Measurements from ENCODE around the gene PYM1. TPM values are rescaled to one million over a fixed set of nuclear protein-coding genes. Genes with fewer than 3 reads are reported as not detected.

Gene PYM1
- total and polyA plus RNA-seq, 2 experiments from 2014 or later, result 25.9 to 34.4 TPM

- peaks cover 27% of the 10 kb centered on the region for H3F3A ChIP-seq (ENCODE audit: insufficient read depth)
- no peaks in the 10 kb centered on the region for H4K20me1 ChIP-seq (ENCODE audit: insufficient read depth)
- no peaks in the 10 kb centered on the region for H3K9me3 ChIP-seq (ENCODE audit: low read depth)
- peak overlapping the region; percentile 81 for H2AFZ ChIP-seq
- peaks cover 53% of the 10 kb centered on the region for H3K79me2 ChIP-seq (ENCODE audit: insufficient read depth)
- 0 out of 2 replicates have a peak, but pooled peaks cover 3% of the 10 kb centered on the region for H3K36me3 ChIP-seq (ENCODE audit: low read depth)
- peaks cover 17% of the 10 kb centered on the region for H3K4me1 ChIP-seq (ENCODE audit: insufficient read depth)
- 1 to 2% methylated on average over 18 of the region's 18 CpGs for WGBS, 2 experiments (ENCODE audit: low coverage in 1 of 2, low lambda C conversion rate in 2 of 2, missing lambda C conversion rate in 2 of 2)
- no peaks in the 10 kb centered on the region for H3K27me3 ChIP-seq (replicated peaks; ENCODE audit: insufficient read depth)
- H3K4me2 ChIP-seq (ENCODE audit: unreplicated experiment), result peak overlapping the region; percentile 97
- in situ Hi-C loops (cut with MboI), result no loop called here
- TF ChIP-seq EZH2phosphoT487 (IDR thresholded peaks at IDR 0.05; ENCODE audit: insufficient read depth, low read depth) (no peak), EZH2 (IDR thresholded peaks at IDR 0.05; ENCODE audit: insufficient read depth, poor library complexity, severe bottlenecking) (no peak)
- H3K27ac ChIP-seq, result peak overlapping the region; percentile 96
- peak overlapping the region; percentile 87 for H3K4me3 ChIP-seq
- H3K9ac ChIP-seq, result peak overlapping the region; percentile 94
- no peak for DNase-seq
- no peaks in the 10 kb centered on the region for H3K9me2 ChIP-seq (ENCODE audit: insufficient read depth)
Measured at GRCh38 chr12:55972911-55973598, 45.4 kb upstream of the PYM1 start.

- no peaks in the 10 kb centered on the region for H3K9me2 ChIP-seq (ENCODE audit: insufficient read depth)
- in situ Hi-C loops (cut with MboI), result no loop called here
- H3K36me3 ChIP-seq (ENCODE audit: low read depth), result 0 out of 2 replicates have a peak, but pooled peaks cover 3% of the 10 kb centered on the region
- H3K4me3 ChIP-seq, result peak overlapping the region; percentile 87
- peak overlapping the region; percentile 97 for H3K4me2 ChIP-seq (ENCODE audit: unreplicated experiment)
- no peaks in the 10 kb centered on the region for H3K9me3 ChIP-seq (ENCODE audit: low read depth)
- H3K27ac ChIP-seq, result peak overlapping the region; percentile 96
- H3F3A ChIP-seq (ENCODE audit: insufficient read depth), result peaks cover 27% of the 10 kb centered on the region
- 0 to 7% methylated on average over 1 of the region's 1 CpG for WGBS, 2 experiments (ENCODE audit: low coverage in 1 of 2, low lambda C conversion rate in 2 of 2, missing lambda C conversion rate in 2 of 2)
- peak; percentile 19 for DNase-seq
- H3K4me1 ChIP-seq (ENCODE audit: insufficient read depth), result peaks cover 17% of the 10 kb centered on the region
- no peaks in the 10 kb centered on the region for H4K20me1 ChIP-seq (ENCODE audit: insufficient read depth)
- H2AFZ ChIP-seq, result peak overlapping the region; percentile 81
- no peaks in the 10 kb centered on the region for H3K27me3 ChIP-seq (replicated peaks; ENCODE audit: insufficient read depth)
- H3K9ac ChIP-seq, result peak overlapping the region; percentile 94
- peaks cover 53% of the 10 kb centered on the region for H3K79me2 ChIP-seq (ENCODE audit: insufficient read depth)
- no peak for TF ChIP-seq EZH2 (IDR thresholded peaks at IDR 0.05; ENCODE audit: insufficient read depth, poor library complexity, severe bottlenecking)
- TF ChIP-seq EZH2phosphoT487 (IDR thresholded peaks at IDR 0.05; ENCODE audit: insufficient read depth, low read depth), result no peak
Measured at GRCh38 chr12:55972456-55972855, 44.8 kb upstream of the PYM1 start.

GRCh38 chr12:55972042-55972441, 44.3 kb upstream of the PYM1 start:
- no peaks in the 10 kb centered on the region for H3K9me3 ChIP-seq (ENCODE audit: low read depth)
- H3K4me2 ChIP-seq (ENCODE audit: unreplicated experiment), result peak overlapping the region; percentile 97
- peaks cover 27% of the 10 kb centered on the region for H3F3A ChIP-seq (ENCODE audit: insufficient read depth)
- H3K36me3 ChIP-seq (ENCODE audit: low read depth), result 0 out of 2 replicates have a peak, but pooled peaks cover 3% of the 10 kb centered on the region
- peak; percentile 61 for DNase-seq
- H3K9ac ChIP-seq, result peak overlapping the region; percentile 94
- 26 to 28% methylated on average over 3 of the region's 3 CpGs for WGBS, 2 experiments (ENCODE audit: low coverage in 1 of 2, low lambda C conversion rate in 2 of 2, missing lambda C conversion rate in 2 of 2)
- peaks cover 53% of the 10 kb centered on the region for H3K79me2 ChIP-seq (ENCODE audit: insufficient read depth)
- no peaks in the 10 kb centered on the region for H3K27me3 ChIP-seq (replicated peaks; ENCODE audit: insufficient read depth)
- peak overlapping the region; percentile 87 for H3K4me3 ChIP-seq
- no peaks in the 10 kb centered on the region for H3K9me2 ChIP-seq (ENCODE audit: insufficient read depth)
- peak overlapping the region; percentile 28 for H2AFZ ChIP-seq
- TF ChIP-seq EZH2 (IDR thresholded peaks at IDR 0.05; ENCODE audit: insufficient read depth, poor library complexity, severe bottlenecking) (no peak), EZH2phosphoT487 (IDR thresholded peaks at IDR 0.05; ENCODE audit: insufficient read depth, low read depth) (no peak)
- peak overlapping the region; percentile 96 for H3K27ac ChIP-seq
- in situ Hi-C loops (cut with MboI), result no loop called here
- peaks cover 17% of the 10 kb centered on the region for H3K4me1 ChIP-seq (ENCODE audit: insufficient read depth)
- no peaks in the 10 kb centered on the region for H4K20me1 ChIP-seq (ENCODE audit: insufficient read depth)

DNA sequence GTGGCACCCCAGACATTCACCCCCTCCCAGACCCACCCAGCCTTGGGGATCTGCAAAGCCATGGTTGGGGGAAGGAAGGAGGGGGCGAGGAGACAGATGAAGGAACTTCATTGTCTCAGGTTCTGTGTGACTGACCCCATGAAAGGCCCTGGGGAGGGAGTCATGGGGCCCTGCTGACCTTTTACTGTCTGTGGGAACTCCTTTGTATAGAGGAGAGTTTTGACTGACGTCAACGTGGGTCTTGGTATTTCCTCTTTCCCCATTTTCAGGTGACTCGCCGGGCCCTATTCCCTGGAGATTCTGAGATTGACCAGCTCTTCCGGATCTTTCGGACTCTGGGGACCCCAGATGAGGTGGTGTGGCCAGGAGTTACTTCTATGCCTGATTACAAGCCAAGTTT, 43.1 kb upstream of the PYM1 start:
- DNase-seq, result peak; percentile 42
- in situ Hi-C loops (cut with MboI), result no loop called here
- WGBS, 2 experiments (ENCODE audit: low coverage in 1 of 2, low lambda C conversion rate in 2 of 2, missing lambda C conversion rate in 2 of 2), result 89 to 95% methylated on average over 7 of the region's 7 CpGs
- no peaks in the 10 kb centered on the region for H4K20me1 ChIP-seq (ENCODE audit: insufficient read depth)
- no peaks in the 10 kb centered on the region for H3K27me3 ChIP-seq (replicated peaks; ENCODE audit: insufficient read depth)
- H3K4me3 ChIP-seq, result no peak overlapping the region
- H3K9me2 ChIP-seq (ENCODE audit: insufficient read depth), result no peaks in the 10 kb centered on the region
- peaks cover 44% of the 10 kb centered on the region for H3K79me2 ChIP-seq (ENCODE audit: insufficient read depth)
- H3K36me3 ChIP-seq (ENCODE audit: low read depth), result no peaks in the 10 kb centered on the region
- H3F3A ChIP-seq (ENCODE audit: insufficient read depth), result peaks cover 27% of the 10 kb centered on the region
- H3K4me1 ChIP-seq (ENCODE audit: insufficient read depth), result peaks cover 22% of the 10 kb centered on the region
- H3K9me3 ChIP-seq (ENCODE audit: low read depth), result no peaks in the 10 kb centered on the region
- no peak overlapping the region for H3K4me2 ChIP-seq (ENCODE audit: unreplicated experiment)
- H3K9ac ChIP-seq, result no peak overlapping the region
- no peak for TF ChIP-seq EZH2phosphoT487 (IDR thresholded peaks at IDR 0.05; ENCODE audit: insufficient read depth, low read depth)
- TF ChIP-seq EZH2 (IDR thresholded peaks at IDR 0.05; ENCODE audit: insufficient read depth, poor library complexity, severe bottlenecking), result no peak
- H2AFZ ChIP-seq, result no peak overlapping the region
- peak overlapping the region; percentile 96; the same call in 1 of the 2 replicates for H3K27ac ChIP-seq

Data from GM23248 (cell line).